Fibroblast of skin of left quadriceps (primary cell): ENCODE results near the gene PPFIBP2.
A peak's percentile ranks its signal among the peaks of the same experiment; 100 is the strongest.
"Not testable (repeated sequence)": the region's sequence is repeated elsewhere in the genome, so short reads cannot be mapped to it uniquely, and the experiment has no call there.

ENCODE experiments used
- DNase-seq, 2 experiments: peaks; one replicate each; pipeline ENCODE4 v3.0.0-alpha.2; 2013; ENCODE audit warnings: low read depth in 2 of 2

PPFIBP2 gene

GRCh38 chr11:7635137-7635536, 121.3 kb downstream of the PPFIBP2 start:
- no peak for DNase-seq

GRCh38 chr11:7635708-7636107, 121.9 kb downstream of the PPFIBP2 start:
- DNase-seq = no peak

- DNase-seq = no peak
Measured at GRCh38 chr11:7636350-7636749, 122.6 kb downstream of the PPFIBP2 start.

GRCh38 chr11:7637447-7638157, 123.8 kb downstream of the PPFIBP2 start:
- DNase-seq = peak; percentile 44 to 52

GRCh38 chr11:7638710-7639642, 125.2 kb downstream of the PPFIBP2 start:
- DNase-seq = no peak

GRCh38 chr11:7639643-7640025, 125.8 kb downstream of the PPFIBP2 start:
- DNase-seq = no peak

GRCh38 chr11:7640816-7641215, 127.0 kb downstream of the PPFIBP2 start:
- no peak for DNase-seq

GRCh38 chr11:7642747-7643146, 128.9 kb downstream of the PPFIBP2 start:
- no peak for DNase-seq

GRCh38 chr11:7643314-7643713, 129.5 kb downstream of the PPFIBP2 start:
- DNase-seq = no peak

- DNase-seq = no peak
Measured at GRCh38 chr11:7645206-7645605, 131.4 kb downstream of the PPFIBP2 start.

- DNase-seq = no peak
Measured at GRCh38 chr11:7646866-7647265, 133.1 kb downstream of the PPFIBP2 start.

GRCh38 chr11:7648264-7648663, 134.5 kb downstream of the PPFIBP2 start:
- DNase-seq = no peak

GRCh38 chr11:7651140-7651551, 137.3 kb downstream of the PPFIBP2 start:
- DNase-seq = peak in 1 of 2 experiments; percentile 10

- no peak for DNase-seq
Measured at GRCh38 chr11:7651700-7652099, 137.9 kb downstream of the PPFIBP2 start.

- no peak for DNase-seq
Measured at GRCh38 chr11:7654195-7654705, 140.5 kb downstream of the PPFIBP2 start.

GRCh38 chr11:7655253-7656217, 141.7 kb downstream of the PPFIBP2 start:
- no peak for DNase-seq

GRCh38 chr11:7656704-7657103, 142.9 kb downstream of the PPFIBP2 start:
- no peak for DNase-seq

- peak; percentile 31 to 44 for DNase-seq
Measured at GRCh38 chr11:7657306-7658025, 143.7 kb downstream of the PPFIBP2 start.

GRCh38 chr11:7663531-7663930, 149.7 kb downstream of the PPFIBP2 start:
- DNase-seq = not testable (repeated sequence)

GRCh38 chr11:7664867-7665266, 151.1 kb downstream of the PPFIBP2 start:
- DNase-seq = no peak
